ENCODE results near the gene LMBR1.

GRCh38 chr7:156659961-156660360, 233.0 kb downstream of the LMBR1 start:
- TF ChIP-seq GATA2 (IDR thresholded peaks at IDR 0.05; ENCODE audit: insufficient read depth, insufficient read length, low read depth, low read length) (no peak), CTCF (IDR thresholded peaks at IDR 0.05; ENCODE audit: extremely low read depth in 1 of 2, insufficient read depth in 1 of 2, low read depth in 1 of 2, low read length in 2 of 2) (no peak)

All from endothelial cell of umbilical vein (primary cell).